NCI-H1694 (cell line): ENCODE measurements around the gene XXYLT1.
"Not testable (repeated sequence)": the region's sequence is repeated elsewhere in the genome, so short reads cannot be mapped to it uniquely, and the experiment has no call there.

Source experiments
- DNase-seq: peaks from one replicate; lab custom pipeline; 2025; lab: John Stamatoyannopoulos, UW

The XXYLT1 gene

DNA sequence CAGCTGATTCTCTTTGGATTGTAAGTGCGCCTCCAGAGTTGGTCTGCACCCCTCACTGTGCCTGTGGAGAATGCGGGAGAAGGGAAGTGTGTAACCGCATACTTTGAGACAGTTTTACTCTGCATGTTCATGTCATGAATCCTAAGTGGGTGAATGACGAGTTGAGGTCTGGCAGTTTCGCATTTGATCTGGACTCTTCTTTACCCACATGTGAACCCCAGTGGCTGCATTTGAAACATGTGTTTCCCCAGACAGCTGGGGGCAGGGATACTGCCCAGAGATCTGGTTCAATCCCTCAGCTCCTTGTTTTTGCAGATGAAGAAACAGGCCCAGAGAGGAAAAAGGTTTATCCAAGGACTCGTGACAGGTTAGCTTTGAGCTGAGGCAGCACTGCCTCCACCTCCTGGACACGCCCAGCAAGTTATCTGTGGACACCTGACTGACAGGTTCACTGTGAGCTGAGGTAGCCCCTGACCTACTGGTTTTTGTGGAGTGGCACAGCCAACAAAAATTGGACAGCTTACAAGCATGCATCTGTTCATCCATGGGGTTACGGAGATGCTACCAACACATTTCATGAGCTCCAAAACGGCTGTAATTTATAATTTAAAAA lies 207.3 kb downstream of the XXYLT1 start:
- no peak for DNase-seq

GRCh38 chr3:195062866-195063540 lies 208.0 kb downstream of the XXYLT1 start:
- no peak for DNase-seq

DNA sequence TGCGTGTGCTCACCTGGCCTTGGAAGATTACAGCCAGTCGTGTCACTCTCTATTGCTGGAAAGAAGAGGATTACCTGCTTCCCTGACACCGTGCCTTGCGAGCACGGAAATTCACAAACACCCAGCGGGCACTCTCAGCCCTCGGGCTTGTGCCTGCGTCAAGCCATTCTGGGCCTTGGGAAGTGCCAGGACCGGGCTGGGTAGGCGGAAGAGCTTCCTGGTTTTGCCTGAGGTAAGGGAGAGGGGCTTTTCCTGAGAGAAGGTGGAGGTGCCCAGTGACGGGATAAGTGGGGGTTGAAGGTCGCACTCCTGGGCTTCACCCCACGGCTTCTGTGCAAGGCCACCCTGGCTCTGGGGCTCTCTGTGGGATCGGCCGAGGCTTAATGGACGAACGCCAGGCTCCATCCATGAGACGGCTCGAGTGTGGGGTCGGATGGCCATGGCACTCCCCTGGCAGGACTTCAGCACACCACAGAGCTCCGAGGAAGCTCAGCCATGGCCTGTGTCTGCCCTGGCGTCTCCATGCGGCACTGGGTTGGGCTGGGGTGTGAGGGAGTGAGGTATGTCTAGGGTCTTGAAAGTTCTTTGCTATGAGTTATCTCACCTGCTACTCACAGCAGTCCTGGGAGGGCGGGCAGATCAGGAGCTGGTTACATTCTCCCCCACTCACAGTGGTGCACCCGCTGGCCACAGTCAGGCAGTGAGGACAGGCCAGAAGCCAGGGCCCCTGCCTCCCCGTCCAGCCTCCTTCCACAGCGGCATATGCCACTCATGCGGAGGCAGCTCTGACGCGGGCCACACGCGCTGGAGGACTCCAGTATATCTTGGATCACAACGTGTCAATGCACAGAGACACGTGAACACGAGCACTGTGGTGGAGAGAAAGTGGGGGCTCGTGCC lies 209.0 kb downstream of the XXYLT1 start:
- no peak for DNase-seq

DNA sequence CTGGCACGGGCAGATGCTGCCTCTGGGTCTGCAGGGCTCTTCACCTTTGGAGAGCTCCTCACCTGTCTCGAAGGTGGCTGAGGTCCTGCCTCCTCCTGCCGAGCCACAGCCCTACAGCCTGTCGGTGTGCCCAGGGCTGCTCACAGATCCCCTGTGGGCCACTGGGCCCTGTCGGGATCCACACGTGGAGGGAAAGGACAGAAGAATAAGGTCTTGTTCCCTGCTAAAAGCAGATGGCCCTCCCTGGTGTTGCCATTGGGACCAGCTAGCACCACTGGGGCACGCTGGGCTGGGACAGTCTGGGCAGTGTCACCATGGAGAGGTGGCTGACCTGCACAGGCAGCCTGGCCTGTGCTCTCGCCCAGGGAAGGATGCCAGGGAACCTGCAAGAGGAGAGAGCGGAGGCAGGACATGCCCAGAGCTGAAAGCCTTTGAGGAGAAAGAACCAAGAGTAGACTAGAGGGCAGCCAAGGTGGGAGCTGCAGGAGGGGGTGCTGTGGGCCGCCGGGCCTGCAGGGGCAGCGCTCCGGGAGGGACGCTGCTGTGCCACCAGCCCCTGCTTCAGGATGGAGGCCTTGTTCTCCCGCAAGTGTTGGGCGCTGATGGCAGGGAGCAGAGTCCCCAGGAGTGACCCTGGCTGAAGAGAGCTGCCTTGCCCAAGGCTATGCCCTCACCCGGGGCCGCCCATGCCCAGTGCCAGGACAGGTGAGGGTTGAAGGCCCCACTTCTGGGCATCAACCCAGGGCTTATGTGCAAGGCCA lies 210.2 kb downstream of the XXYLT1 start:
- DNase-seq, result no peak

DNA sequence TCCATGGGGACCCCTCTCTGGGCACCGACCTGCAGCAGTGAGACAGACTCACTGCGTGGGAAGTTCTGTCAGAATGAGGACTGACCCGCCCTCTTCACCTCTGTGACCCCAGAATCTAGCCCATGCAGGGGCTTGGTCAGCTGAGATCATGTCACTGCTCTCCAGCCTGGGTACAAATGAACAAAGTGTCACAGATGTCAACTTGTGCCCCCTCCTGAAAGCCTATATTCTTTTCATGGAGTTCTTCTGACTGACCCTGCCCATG lies 210.8 kb downstream of the XXYLT1 start:
- DNase-seq, result no peak

DNA sequence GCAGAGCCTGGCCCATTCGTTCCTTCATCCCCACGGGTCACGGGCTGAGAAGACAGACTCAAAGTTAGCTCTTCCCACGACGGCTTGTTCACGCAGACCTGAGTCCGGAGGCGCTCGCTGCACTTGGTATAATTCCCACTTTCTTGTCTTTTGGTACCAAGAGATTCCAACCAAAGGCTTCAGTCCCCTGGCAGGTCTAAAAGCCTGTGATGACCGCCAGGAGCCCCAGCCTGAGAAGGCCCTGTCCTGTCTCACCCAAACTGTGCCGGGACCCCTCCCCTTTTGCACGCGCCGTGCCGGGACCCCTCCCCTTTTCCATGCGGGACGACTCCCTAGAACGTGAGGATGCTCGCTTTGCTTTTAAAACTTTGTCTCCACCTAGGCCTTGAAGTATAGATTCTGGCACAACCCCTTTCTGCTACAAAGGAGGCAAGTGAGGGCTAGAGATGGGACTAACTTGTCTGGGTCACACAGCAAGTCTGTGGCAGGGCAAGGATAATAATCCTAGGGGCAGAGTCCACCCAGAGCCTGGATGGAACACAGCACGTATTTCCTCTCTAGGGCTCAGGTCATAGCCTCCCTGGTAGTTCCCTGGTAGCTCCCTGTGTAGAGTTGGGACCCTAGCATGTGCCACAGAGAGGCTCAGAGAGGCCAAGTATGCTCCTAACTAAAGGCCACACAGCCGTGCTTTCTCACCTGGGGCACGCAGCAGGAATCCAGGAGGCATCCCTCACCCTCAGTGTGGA lies 211.3 kb downstream of the XXYLT1 start:
- no peak for DNase-seq

DNA sequence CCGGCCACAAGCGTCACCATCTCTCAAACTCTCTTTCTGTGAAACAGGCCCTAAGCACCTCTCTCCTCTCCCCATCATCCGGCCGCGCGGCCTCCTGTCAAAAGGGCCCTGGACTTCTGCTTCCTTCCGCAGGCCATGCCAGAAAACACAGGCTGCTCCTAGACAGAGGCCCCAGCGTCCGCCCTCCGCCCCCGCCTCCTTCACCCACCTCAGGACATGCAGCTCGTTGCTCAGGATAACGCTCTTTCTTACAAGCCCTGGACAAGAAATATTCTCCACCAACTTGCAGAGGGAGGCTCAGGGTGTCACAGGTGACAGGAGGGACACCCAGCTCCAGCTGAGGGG lies 212.0 kb downstream of the XXYLT1 start:
- no peak for DNase-seq

DNA sequence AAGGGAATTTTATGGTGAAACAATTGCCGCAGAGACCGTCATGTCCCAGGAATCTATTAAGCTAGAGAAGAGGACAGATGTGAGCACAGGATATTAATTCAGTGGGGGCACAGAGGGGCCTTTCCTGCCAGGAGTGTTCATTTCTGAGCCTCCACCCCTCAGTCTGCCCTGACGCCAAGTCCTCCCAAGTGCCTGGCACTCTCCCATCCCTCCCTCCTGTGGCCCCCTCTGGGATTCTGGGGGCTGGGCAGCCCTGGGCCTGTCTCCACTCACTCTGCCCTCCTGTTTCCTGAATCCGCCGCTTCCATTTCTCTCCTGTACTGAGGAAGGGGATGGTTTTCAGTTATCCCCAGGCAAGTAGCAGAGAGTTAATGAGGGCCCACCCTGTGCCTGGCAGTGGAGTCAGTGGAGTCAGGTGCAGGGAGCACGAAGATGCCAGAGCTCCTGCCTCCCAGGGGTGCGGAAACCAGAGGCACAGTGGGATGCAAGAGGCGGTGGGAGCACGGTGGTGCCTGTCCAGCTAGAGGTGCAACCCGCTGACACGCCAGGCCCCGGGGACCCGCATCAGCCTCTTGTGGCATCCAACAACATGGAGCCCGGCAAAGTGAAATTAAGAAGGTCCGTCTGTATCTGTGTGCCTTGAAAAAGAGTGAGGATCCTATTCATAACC lies 212.5 kb downstream of the XXYLT1 start:
- peak; percentile 7 for DNase-seq

DNA sequence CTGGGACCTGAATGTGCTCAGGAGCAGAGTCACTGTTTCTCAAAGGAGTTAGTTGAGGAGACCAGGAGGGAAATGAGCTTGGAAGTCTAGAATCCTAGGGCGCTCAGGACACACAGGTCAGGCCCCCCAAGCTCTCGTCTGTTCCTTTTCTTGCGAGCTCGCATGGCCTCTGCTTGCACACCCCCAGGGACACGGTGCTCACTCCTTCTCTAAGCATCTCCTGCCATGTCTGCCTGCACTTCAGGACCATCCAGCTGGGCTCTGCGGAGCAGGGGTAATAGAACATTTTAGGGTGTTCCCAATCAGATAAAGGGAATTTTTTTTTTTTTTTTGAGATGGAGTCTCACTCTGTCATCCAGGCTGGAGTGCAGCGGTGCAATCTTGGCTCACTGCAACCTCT lies 213.2 kb downstream of the XXYLT1 start:
- no peak for DNase-seq

GRCh38 chr3:195056506-195056905 lies 214.5 kb downstream of the XXYLT1 start:
- no peak for DNase-seq

GRCh38 chr3:195054311-195054710 lies 216.6 kb downstream of the XXYLT1 start:
- DNase-seq, result no peak

DNA sequence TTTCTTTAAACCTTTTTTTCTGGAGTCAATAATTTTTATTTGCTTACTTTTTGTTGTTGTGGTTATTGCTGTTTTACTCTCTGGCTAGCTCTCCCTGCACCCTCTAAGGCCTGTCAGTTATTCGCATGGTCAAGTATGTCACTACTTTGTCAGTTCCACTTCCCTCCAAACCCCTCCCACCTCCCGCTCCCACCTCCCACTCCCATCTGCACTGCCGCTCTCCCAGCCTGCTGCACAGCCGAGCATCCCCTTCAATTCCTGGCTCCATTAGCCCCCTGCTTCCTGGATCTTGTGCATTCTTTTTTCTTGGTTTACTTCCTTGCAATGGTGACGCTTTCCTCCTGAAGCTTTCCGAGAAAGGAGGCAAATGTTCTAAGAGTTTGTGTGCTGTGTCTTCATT lies 218.0 kb downstream of the XXYLT1 start:
- no peak for DNase-seq

- DNase-seq, result not testable (repeated sequence)
These were observed 220.7 kb downstream of the XXYLT1 start for GRCh38 chr3:195050296-195050695.

DNA sequence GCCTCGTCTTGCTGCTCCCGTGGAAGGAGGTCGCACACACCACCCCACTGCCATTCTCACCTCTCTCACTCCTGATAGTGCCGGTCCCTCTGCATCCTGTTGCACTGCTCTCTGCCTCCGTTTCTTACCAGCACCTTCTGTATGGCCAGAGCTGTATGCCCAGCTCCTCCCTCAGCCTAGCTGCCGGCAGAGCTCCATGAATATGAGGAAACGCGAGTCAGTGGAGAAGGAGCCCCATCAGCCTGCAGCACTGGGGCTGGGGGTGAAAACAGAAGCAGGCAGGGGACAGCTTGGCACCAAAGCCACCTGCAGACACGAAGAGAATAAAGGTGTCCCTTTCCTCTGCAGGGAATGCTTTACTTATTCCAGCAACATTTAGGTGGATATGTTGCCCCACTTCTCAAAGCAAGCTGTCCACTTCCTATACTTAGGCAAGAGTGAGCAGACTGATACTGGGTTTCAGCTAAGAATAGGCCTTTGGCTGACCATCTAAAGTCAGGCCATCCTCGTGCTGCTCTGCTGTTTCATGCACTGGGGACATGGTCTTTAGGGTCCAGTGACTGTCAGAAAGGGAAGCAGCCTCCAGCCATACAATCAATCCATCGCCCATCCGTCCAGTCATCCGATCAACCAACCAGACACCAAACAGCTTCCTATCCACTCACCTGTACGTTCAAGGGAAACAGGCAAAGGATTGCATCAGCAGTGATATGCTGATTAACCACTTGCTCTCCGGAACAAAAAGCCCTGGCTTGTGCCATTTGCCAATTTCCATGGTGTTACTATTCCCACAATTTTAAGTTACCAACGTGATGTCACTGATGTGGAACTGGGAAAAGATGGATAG lies 222.7 kb downstream of the XXYLT1 start:
- DNase-seq, result no peak

GRCh38 chr3:195047536-195047935 lies 223.4 kb downstream of the XXYLT1 start:
- no peak for DNase-seq

GRCh38 chr3:195046441-195046840 lies 224.5 kb downstream of the XXYLT1 start:
- DNase-seq, result no peak

GRCh38 chr3:195045481-195046210 lies 225.3 kb downstream of the XXYLT1 start:
- DNase-seq, result no peak

- no peak for DNase-seq
These were observed 226.5 kb downstream of the XXYLT1 start for GRCh38 chr3:195044411-195044810.

DNA sequence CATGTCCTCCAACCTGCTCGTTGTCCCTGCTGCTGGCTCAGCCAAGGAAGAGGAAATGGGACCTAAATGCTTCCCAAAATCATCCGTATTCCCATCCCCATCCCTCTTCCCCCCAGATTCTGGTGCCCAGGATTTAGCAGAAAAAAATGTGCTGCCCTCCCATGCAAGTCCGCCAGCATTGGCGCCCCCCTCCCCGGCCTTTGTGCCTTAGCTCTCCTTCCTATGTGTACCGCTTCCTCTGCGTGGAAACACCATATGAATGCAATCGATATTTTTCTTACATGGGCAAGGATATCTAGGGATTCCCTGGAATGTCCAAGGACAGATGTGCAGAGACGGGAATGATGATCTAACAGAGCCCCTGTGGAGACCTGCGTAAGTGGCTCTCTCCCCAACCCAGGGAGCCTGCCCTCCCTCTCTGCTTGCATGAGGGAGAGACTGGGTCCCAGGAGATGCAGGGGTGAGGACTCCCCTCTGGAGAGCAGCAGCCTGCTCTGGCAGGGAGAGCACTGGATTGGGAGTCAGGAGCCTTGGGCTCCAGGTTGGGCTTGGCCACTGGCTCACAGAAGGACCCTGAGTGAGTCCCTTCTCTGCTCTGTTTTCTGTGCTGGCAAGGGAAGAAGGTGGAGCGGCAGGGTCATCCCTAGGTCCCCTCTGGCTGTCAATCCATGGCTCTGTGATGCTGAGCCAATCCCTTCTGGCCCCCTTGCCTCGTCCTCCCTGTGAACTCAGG lies 227.2 kb downstream of the XXYLT1 start:
- DNase-seq, result no peak
